Ectodermal cell (in vitro differentiated cells): ENCODE results near the gene ZNF512B.
A peak's percentile ranks its signal among the peaks of the same experiment; 100 is the strongest.

ENCODE experiments used
- H3K27ac ChIP-seq: 2 replicates; pipeline ENCODE4 v1.7.0; 2013; ENCODE audit warnings: mild to moderate bottlenecking, low read depth, low read length; ENCODE audit not compliant: insufficient read depth, poor library complexity, severe bottlenecking
- H3K27me3 ChIP-seq: 2 replicates; pipeline ENCODE4 v1.7.0; 2013; ENCODE audit warnings: mild to moderate bottlenecking, low read length; ENCODE audit not compliant: insufficient read depth, control insufficient read depth, poor library complexity, severe bottlenecking
- H3K36me3 ChIP-seq: one replicate; pipeline ENCODE4 v1.7.0; 2013; ENCODE audit warnings: low read length; ENCODE audit not compliant: control insufficient read depth, insufficient read depth
- H3K4me1 ChIP-seq: one replicate; pipeline ENCODE4 v1.7.0; 2013; ENCODE audit warnings: low read length; ENCODE audit not compliant: control insufficient read depth, insufficient read depth
- H3K4me3 ChIP-seq: 2 replicates; pipeline ENCODE4 v1.7.0; 2013; ENCODE audit warnings: low read depth, low read length, control low read depth; ENCODE audit not compliant: insufficient read depth
- H3K9me3 ChIP-seq: 2 replicates; pipeline ENCODE4 v1.7.0; 2013; ENCODE audit warnings: mild to moderate bottlenecking, low read length, moderate library complexity; ENCODE audit not compliant: control insufficient read depth
- WGBS, 2 experiments: methylation state at CpG; one replicate each; pipeline ENCODE4 v1.1.7; 2013; ENCODE audit warnings: missing lambda C conversion rate in 2 of 2; 5-methylcytosine and 5-hydroxymethylcytosine counted together

ZNF512B gene

GRCh38 chr20:63956664-63957003 is 13.1 kb downstream of the ZNF512B start:
- peak overlapping the region; percentile 46 for H3K4me3 ChIP-seq
- peaks cover 6% of the 10 kb centered on the region for H3K36me3 ChIP-seq
- no peaks in the 10 kb centered on the region for H3K9me3 ChIP-seq
- peaks cover 27% of the 10 kb centered on the region for H3K4me1 ChIP-seq
- WGBS, 2 experiments = 0 to 5% methylated on average over 10 to 15 of the region's 15 CpGs
- no peak overlapping the region for H3K27ac ChIP-seq
- H3K27me3 ChIP-seq = no peaks in the 10 kb centered on the region

- Histone ChIP-seq H3K9me3 (no peaks in the 10 kb centered on the region), H3K27me3 (no peaks in the 10 kb centered on the region), H3K4me1 (peaks cover 28% of the 10 kb centered on the region), H3K36me3 (peaks cover under 1% of the 10 kb centered on the region), H3K4me3 (peak within 1 kb of the TSS; percentile 98), H3K27ac (peak within 1 kb of the TSS; percentile 66)
- 0 to 1% methylated on average over 105 of the region's 105 CpGs for WGBS, 2 experiments
Observed at GRCh38 chr20:63955827-63956663, 13.7 kb downstream of the ZNF512B start, which contains the start of gene UCKL1. Gene UCKL1, minus strand, starts transcription at chr20:63956416. Its CDS starts 44 bp downstream, at chr20:63956372.

- WGBS, 2 experiments = 5 to 7% methylated on average over 31 of the region's 31 CpGs
- Histone ChIP-seq H3K27me3 (no peaks in the 10 kb centered on the region), H3K27ac (no peak overlapping the region), H3K4me3 (peak overlapping the region; percentile 98), H3K9me3 (no peaks in the 10 kb centered on the region), H3K36me3 (no peaks in the 10 kb centered on the region), H3K4me1 (peaks cover 28% of the 10 kb centered on the region)
Observed at GRCh38 chr20:63955281-63955826, 14.4 kb downstream of the ZNF512B start.

GRCh38 chr20:63953764-63954429 is 15.8 kb downstream of the ZNF512B start:
- H3K27ac ChIP-seq = no peak overlapping the region
- no peak overlapping the region for H3K4me3 ChIP-seq
- no peaks in the 10 kb centered on the region for H3K27me3 ChIP-seq
- peaks cover 32% of the 10 kb centered on the region for H3K4me1 ChIP-seq
- 90% methylated on average over 13 of the region's 13 CpGs for WGBS, 2 experiments
- H3K9me3 ChIP-seq = no peaks in the 10 kb centered on the region
- no peaks in the 10 kb centered on the region for H3K36me3 ChIP-seq

GRCh38 chr20:63952769-63953168 is 17.0 kb downstream of the ZNF512B start:
- 93% methylated on average over 14 of the region's 14 CpGs for WGBS, 2 experiments
- peaks cover 25% of the 10 kb centered on the region for H3K4me1 ChIP-seq

GRCh38 chr20:63952210-63952535 is 17.6 kb downstream of the ZNF512B start:
- Histone ChIP-seq H3K4me3 (no peak overlapping the region), H3K9me3 (no peaks in the 10 kb centered on the region), H3K27ac (no peak overlapping the region), H3K36me3 (no peaks in the 10 kb centered on the region), H3K4me1 (peaks cover 20% of the 10 kb centered on the region), H3K27me3 (no peaks in the 10 kb centered on the region)
- 93 to 95% methylated on average over 15 of the region's 15 CpGs for WGBS, 2 experiments

More at GRCh38 chr20:63952769-63953168, 17.0 kb downstream of the ZNF512B start:
- H3K36me3 ChIP-seq = no peaks in the 10 kb centered on the region
- no peak overlapping the region for H3K27ac ChIP-seq
- H3K27me3 ChIP-seq = no peaks in the 10 kb centered on the region
- no peak overlapping the region for H3K4me3 ChIP-seq
- no peaks in the 10 kb centered on the region for H3K9me3 ChIP-seq

- no peaks in the 10 kb centered on the region for H3K27me3 ChIP-seq
- no peak overlapping the region for H3K4me3 ChIP-seq
- WGBS, 2 experiments = 87 to 90% methylated on average over 17 of the region's 17 CpGs
- no peaks in the 10 kb centered on the region for H3K9me3 ChIP-seq
- no peak overlapping the region for H3K27ac ChIP-seq
- no peaks in the 10 kb centered on the region for H3K36me3 ChIP-seq
- peaks cover 20% of the 10 kb centered on the region for H3K4me1 ChIP-seq
Observed at GRCh38 chr20:63951398-63952209, 18.1 kb downstream of the ZNF512B start.

- Histone ChIP-seq H3K9me3 (no peaks in the 10 kb centered on the region), H3K4me1 (peaks cover 20% of the 10 kb centered on the region), H3K36me3 (no peaks in the 10 kb centered on the region), H3K27ac (no peak overlapping the region), H3K27me3 (no peaks in the 10 kb centered on the region), H3K4me3 (no peak overlapping the region)
- 94% methylated on average over 20 of the region's 20 CpGs for WGBS, 2 experiments
Observed at GRCh38 chr20:63950701-63951397, 18.9 kb downstream of the ZNF512B start.

GRCh38 chr20:63947638-63948456 is 21.9 kb downstream of the ZNF512B start:
- peaks cover 6% of the 10 kb centered on the region for H3K36me3 ChIP-seq
- H3K4me3 ChIP-seq = no peak overlapping the region
- H3K4me1 ChIP-seq = peaks cover 20% of the 10 kb centered on the region
- H3K9me3 ChIP-seq = no peaks in the 10 kb centered on the region
- WGBS, 2 experiments = 93% methylated on average over 27 of the region's 27 CpGs
- no peaks in the 10 kb centered on the region for H3K27me3 ChIP-seq
- H3K27ac ChIP-seq = no peak overlapping the region
